GM12874 (cell line): ENCODE data around the gene LRRC18.

Experiments used
- CTCF ChIP-seq: IDR thresholded peaks from 2 replicates; pipeline ENCODE4 v1.5.1; 2011; ENCODE audit warnings: low read depth, mild to moderate bottlenecking, control low read depth, low read length, moderate library complexity; ENCODE audit not compliant: insufficient read depth

LRRC18 gene

GRCh38 chr10:48890888-48891850 lies 48.5 kb downstream of the LRRC18 start:
- TF ChIP-seq CTCF, result no peak

GRCh38 chr10:48887982-48888381 lies 51.7 kb downstream of the LRRC18 start:
- TF ChIP-seq CTCF, result no peak

- no peak for TF ChIP-seq CTCF
Observed at GRCh38 chr10:48885376-48885775, 54.3 kb downstream of the LRRC18 start.

- no peak for TF ChIP-seq CTCF
Observed at GRCh38 chr10:48884179-48885045, 55.2 kb downstream of the LRRC18 start.

- no peak for TF ChIP-seq CTCF
Observed at GRCh38 chr10:48883701-48884100, 55.9 kb downstream of the LRRC18 start.

GRCh38 chr10:48882881-48883280 lies 56.8 kb downstream of the LRRC18 start:
- TF ChIP-seq CTCF, result no peak

- TF ChIP-seq CTCF, result no peak
Observed at GRCh38 chr10:48881937-48882336, 57.7 kb downstream of the LRRC18 start.
